ENCODE measurements around the gene CNBD2. TPM values are rescaled to one million over a fixed set of nuclear protein-coding genes. Genes with fewer than 3 reads are reported as not detected.
"Not testable (repeated sequence)": the region's sequence is repeated elsewhere in the genome, so short reads cannot be mapped to it uniquely, and the experiment has no call there.

CNBD2 gene

DNA sequence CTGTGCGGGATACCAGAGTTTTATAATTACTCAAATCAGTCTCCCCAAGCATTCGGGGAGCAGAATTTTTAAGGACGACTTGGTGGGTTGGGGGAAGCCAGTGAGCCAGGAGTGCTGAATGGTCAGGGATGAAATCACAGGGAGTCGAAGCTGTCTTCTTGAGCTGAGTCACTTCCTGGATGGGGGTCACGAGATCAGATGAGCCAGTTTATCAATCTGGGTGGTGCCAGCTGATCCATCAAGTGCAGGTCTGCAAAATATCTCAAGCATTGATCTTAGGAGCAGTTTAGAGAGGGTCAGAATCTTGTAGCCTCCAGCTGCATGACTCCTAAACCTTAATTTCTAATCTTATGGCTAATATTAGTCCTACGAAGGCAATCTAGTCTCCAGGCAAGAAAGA is 111.6 kb downstream of the CNBD2 start:
- WGBS, 2 donors (ENCODE audit: extremely low coverage in 2 of 2, insufficient read length in 2 of 2, insufficient replicate concordance in 1 of 2), result no CpG with 5 or more reads among the region's 6 CpGs
- H3K27me3 ChIP-seq (ENCODE audit: control insufficient read depth in 3 of 3, insufficient read depth in 3 of 3, low read depth in 1 of 3, low read length in 3 of 3); H2BK120ac ChIP-seq (ENCODE audit: low read depth, low read length); H3K4me3 ChIP-seq (ENCODE audit: low read length in 2 of 2); H2BK5ac ChIP-seq (ENCODE audit: low read length); H3K4ac ChIP-seq (ENCODE audit: low read length); H3K27ac ChIP-seq (replicated peaks; ENCODE audit: low read length); H2BK12ac ChIP-seq (ENCODE audit: low read length); H2BK15ac ChIP-seq (ENCODE audit: low read length); H4K8ac ChIP-seq (ENCODE audit: low read depth, low read length); H3K18ac ChIP-seq (ENCODE audit: low read length); H3K79me1 ChIP-seq (ENCODE audit: low read depth, low read length); H2AFZ ChIP-seq (ENCODE audit: low read length); H4K91ac ChIP-seq (ENCODE audit: low read depth, low read length, poor library complexity); H2AK5ac ChIP-seq (ENCODE audit: low read depth, low read length); H3K23ac ChIP-seq (ENCODE audit: low read depth, low read length, poor library complexity); H3K9ac ChIP-seq (ENCODE audit: low read depth, low read length, poor library complexity); H3K36me3 ChIP-seq (replicated peaks in 1 of 2; ENCODE audit: control insufficient read depth in 2 of 2, insufficient read depth in 2 of 2, low read length in 2 of 2); H3K4me1 ChIP-seq (ENCODE audit: control insufficient read depth in 2 of 2, insufficient read depth in 1 of 2, low read depth in 1 of 2, low read length in 2 of 2); H3K9me3 ChIP-seq (replicated peaks in 1 of 2; ENCODE audit: control insufficient read depth in 2 of 2, insufficient read depth in 1 of 2, low read depth in 1 of 2, low read length in 2 of 2); H3K14ac ChIP-seq (ENCODE audit: low read length); H3K4me2 ChIP-seq (ENCODE audit: insufficient read depth, low read length, poor library complexity, severe bottlenecking); DNase-seq (ENCODE audit: low spot score): not testable (repeated sequence)

Small RNAs within 50 kb of the gene (small RNA-seq; reads per million reads assigned to genes)
- gene RNU6-937P (ENCODE audit: insufficient read depth), result not detected

All from neuronal stem cell (in vitro differentiated cells).